ENCODE results near the gene PHF23. TPM values are rescaled to one million over a fixed set of nuclear protein-coding genes. Genes with fewer than 3 reads are reported as not detected.
"Not testable (repeated sequence)": the region's sequence is repeated elsewhere in the genome, so short reads cannot be mapped to it uniquely, and the experiment has no call there.

PHF23 gene
- total RNA-seq, 2 experiments from 2014 or later: 45.9 to 53.1 TPM

GRCh38 chr17:7252176-7253043 lies 13.2 kb upstream of the PHF23 start, which contains the start of gene ELP5:
Gene ELP5, plus strand, starts transcription at chr17:7252215. Its CDS starts 336 bp downstream, at chr17:7252551.
- no peaks in the 10 kb centered on the region for H3K9me3 Mint-ChIP-seq
- ChIA-PET CTCF (interaction anchor here (1.0 kb wide), 1 partner anchor 32 kb away, joined by 3 read pairs; no protein-coding TSS in a partner anchor), POLR2A (interaction anchor here (1.3 to 3.9 kb wide), 4 partner anchors 12 to 63 kb away, joined by 4 to 74 read pairs (median 8); partner anchors contain the start of genes ACADVL, DVL2, GABARAP and GPS2)
- no peaks in the 10 kb centered on the region for H3K27me3 Mint-ChIP-seq
- H3K4me1 Mint-ChIP-seq: peaks cover 46% of the 10 kb centered on the region
- H3K36me3 Mint-ChIP-seq (ENCODE audit: low read depth): peaks cover 49% of the 10 kb centered on the region
- H3K4me3 Mint-ChIP-seq: peak within 1 kb of the TSS; percentile 91
- DNase-seq: peak; percentile 93
- peak within 1 kb of the TSS; percentile 97 for H3K27ac Mint-ChIP-seq

GRCh38 chr17:7251661-7252175 lies 12.5 kb upstream of the PHF23 start, which contains the start of gene CTDNEP1:
Gene CTDNEP1, minus strand, starts transcription at chr17:7251734. Its CDS starts 438 bp downstream, at chr17:7251296.
- ChIA-PET POLR2A (interaction anchor here (0.6 to 3.9 kb wide), 8 partner anchors 11 to 216 kb away, joined by 4 to 74 read pairs (median 4); partner anchors contain the start of genes ACADVL, ACAP1, DVL2 and GABARAP), CTCF (interaction anchor here (0.9 to 1.6 kb wide), 4 partner anchors 9 to 45 kb away, joined by 3 to 4 read pairs (median 3); partner anchors contain the start of genes GABARAP and SLC2A4)
- DNase-seq: peak; percentile 99
- Mint-ChIP-seq H3K4me3 (peak within 1 kb of the TSS; percentile 91), H3K9me3 (no peaks in the 10 kb centered on the region), H3K27me3 (no peaks in the 10 kb centered on the region), H3K27ac (peak within 1 kb of the TSS; percentile 97), H3K36me3 (ENCODE audit: low read depth) (peaks cover 49% of the 10 kb centered on the region), H3K4me1 (peaks cover 48% of the 10 kb centered on the region)

DNA sequence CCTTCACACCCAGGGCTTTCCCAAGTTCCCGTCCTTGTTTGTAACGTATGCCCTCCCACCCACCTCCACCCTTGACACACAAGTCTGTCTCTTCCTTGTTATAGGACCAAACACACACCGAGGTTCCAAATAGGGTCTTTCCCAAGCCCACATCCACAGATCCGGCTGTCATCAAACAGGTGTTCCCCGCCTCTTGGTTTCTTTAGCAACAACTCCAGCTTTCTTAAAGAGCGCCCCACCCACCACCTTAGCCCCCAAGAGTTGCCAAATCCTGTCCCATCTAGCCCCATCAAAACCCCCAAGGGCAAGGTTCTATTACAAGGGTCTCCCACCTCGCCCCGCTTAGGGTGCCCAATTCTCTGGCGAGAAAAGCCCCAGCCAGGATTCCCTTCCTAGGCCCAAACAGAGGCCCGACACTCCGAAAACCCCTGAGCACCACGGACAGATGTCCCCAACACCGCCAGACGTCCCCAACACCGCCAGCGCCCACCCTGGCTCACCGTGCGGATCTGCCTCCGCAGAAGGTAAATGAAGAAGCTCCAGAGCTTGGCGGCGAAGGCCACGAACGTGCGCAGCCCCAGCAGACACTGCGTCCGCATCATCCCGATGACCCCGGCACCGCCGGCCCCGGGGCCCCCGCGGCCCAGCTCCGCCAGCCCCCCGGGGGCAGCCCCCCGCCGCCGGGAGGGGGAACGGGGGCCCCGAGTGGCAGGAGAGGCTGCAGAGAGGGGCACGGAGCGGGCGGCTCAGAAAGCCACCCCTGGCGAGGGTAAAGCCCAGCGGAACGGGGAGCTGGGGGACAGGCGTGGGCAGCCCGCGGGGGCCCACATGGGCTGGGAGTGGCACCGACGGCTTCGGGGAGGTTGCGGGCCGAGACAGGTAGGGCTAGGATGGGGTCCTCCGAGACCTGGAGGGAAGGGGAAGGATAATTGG lies 11.7 kb upstream of the PHF23 start:
- Mint-ChIP-seq H3K9me3 (no peaks in the 10 kb centered on the region), H3K27me3 (no peaks in the 10 kb centered on the region), H3K4me3 (peak overlapping the region; percentile 91), H3K36me3 (ENCODE audit: low read depth) (peaks cover 52% of the 10 kb centered on the region), H3K27ac (peak overlapping the region; percentile 89), H3K4me1 (peaks cover 54% of the 10 kb centered on the region)
- no peak for DNase-seq
- ChIA-PET CTCF (interaction anchor here (0.9 to 1.6 kb wide), 5 partner anchors 8 to 46 kb away, joined by 3 to 4 read pairs (median 3); partner anchors contain the start of genes GABARAP and SLC2A4), POLR2A (interaction anchor here (0.6 to 3.9 kb wide), 9 partner anchors 10 to 215 kb away, joined by 4 to 74 read pairs (median 5); partner anchors contain the start of genes ACADVL, ACAP1, DVL2 and GABARAP)

- H3K27me3 Mint-ChIP-seq: no peaks in the 10 kb centered on the region
- H3K36me3 Mint-ChIP-seq (ENCODE audit: low read depth): peaks cover 53% of the 10 kb centered on the region
- peak overlapping the region; percentile 91 for H3K4me3 Mint-ChIP-seq
- ChIA-PET POLR2A (interaction anchor here (1.3 to 3.9 kb wide), 5 partner anchors 9 to 87 kb away, joined by 4 to 74 read pairs (median 7); partner anchors contain the start of genes ACADVL, ACAP1, DVL2 and GABARAP), CTCF (interaction anchor here (0.7 to 1.7 kb wide), 3 partner anchors 29 to 463 kb away, joined by 3 to 5 read pairs (median 3); no protein-coding TSS in a partner anchor)
- H3K27ac Mint-ChIP-seq: peak overlapping the region; percentile 89
- no peak for DNase-seq
- H3K9me3 Mint-ChIP-seq: no peaks in the 10 kb centered on the region
- peaks cover 54% of the 10 kb centered on the region for H3K4me1 Mint-ChIP-seq
Observed at GRCh38 chr17:7249830-7250229, 10.6 kb upstream of the PHF23 start.

- Mint-ChIP-seq H3K9me3 (no peaks in the 10 kb centered on the region), H3K4me1 (peaks cover 57% of the 10 kb centered on the region)
- CTCF ChIA-PET: interaction anchor here (1.4 to 1.7 kb wide), 2 partner anchors 29 to 47 kb away, joined by 3 to 5 read pairs; no protein-coding TSS in a partner anchor
Observed at GRCh38 chr17:7249214-7249613, 10.0 kb upstream of the PHF23 start.

DNA sequence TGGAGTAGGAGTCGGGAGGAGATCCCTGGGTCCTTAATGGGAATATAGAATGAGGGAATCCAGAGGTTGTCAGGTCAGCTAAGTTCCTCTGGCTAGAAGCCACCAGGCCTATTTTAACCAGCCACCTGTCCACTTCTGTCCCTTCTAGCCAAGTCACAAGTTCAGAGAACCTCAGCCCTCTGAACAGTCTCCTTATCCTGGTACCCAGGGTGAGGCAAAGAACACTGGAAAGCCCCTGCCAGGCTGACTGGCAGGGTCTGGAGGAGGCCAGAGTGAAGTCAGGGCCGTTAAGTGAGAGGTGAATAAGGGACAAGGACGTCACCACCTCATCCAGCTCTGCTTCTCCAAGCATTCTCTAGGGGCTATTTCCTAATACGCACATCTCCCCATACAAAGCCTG lies 9.5 kb upstream of the PHF23 start:
- Mint-ChIP-seq H3K27ac (peak overlapping the region; percentile 34), H3K27me3 (no peaks in the 10 kb centered on the region), H3K4me3 (peak overlapping the region; percentile 91), H3K4me1 (peaks cover 55% of the 10 kb centered on the region), H3K9me3 (no peaks in the 10 kb centered on the region), H3K36me3 (ENCODE audit: low read depth) (peaks cover 52% of the 10 kb centered on the region)
- DNase-seq: no peak
- ChIA-PET POLR2A (interaction anchor here (1.3 to 3.9 kb wide), 3 partner anchors 8 to 35 kb away, joined by 4 to 74 read pairs (median 7); partner anchors contain the start of genes DVL2, GABARAP and PHF23), CTCF (interaction anchor here (1.7 kb wide), 1 partner anchor 28 kb away, joined by 5 read pairs; no protein-coding TSS in a partner anchor)

More at GRCh38 chr17:7249214-7249613, 10.0 kb upstream of the PHF23 start:
- peak overlapping the region; percentile 91 for H3K4me3 Mint-ChIP-seq
- H3K27ac Mint-ChIP-seq: peak overlapping the region; percentile 89
- H3K36me3 Mint-ChIP-seq (ENCODE audit: low read depth): peaks cover 52% of the 10 kb centered on the region
- H3K27me3 Mint-ChIP-seq: no peaks in the 10 kb centered on the region
- DNase-seq: no peak
- POLR2A ChIA-PET: interaction anchor here (1.3 to 3.9 kb wide), 4 partner anchors 8 to 87 kb away, joined by 4 to 74 read pairs (median 6); partner anchors contain the start of genes ACAP1, DVL2, GABARAP and PHF23

DNA sequence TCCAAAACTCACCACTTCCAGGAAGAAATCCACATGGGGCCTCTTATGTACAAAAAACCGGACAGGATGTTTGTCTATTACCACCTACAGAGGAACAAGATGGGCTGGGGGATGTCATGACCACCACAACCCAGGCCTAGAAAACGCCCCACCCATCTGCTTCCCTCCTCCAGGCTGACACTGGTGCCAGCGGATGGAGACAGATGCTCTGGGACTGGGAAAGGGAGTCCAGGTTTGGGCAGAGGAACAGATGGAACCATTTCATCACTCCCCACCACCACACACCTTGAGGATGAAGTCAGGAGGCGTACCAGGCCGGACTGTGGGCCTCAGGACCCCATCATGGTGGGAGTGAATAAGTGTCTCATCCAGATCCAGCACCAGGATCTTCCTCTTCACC lies 7.5 kb upstream of the PHF23 start:
- no peak overlapping the region for H3K4me3 Mint-ChIP-seq
- ChIA-PET POLR2A (no interaction called here), CTCF (no interaction called here)
- no peaks in the 10 kb centered on the region for H3K9me3 Mint-ChIP-seq
- peaks cover 52% of the 10 kb centered on the region for H3K36me3 Mint-ChIP-seq (ENCODE audit: low read depth)
- DNase-seq: no peak
- H3K4me1 Mint-ChIP-seq: peaks cover 55% of the 10 kb centered on the region
- no peaks in the 10 kb centered on the region for H3K27me3 Mint-ChIP-seq
- peak overlapping the region; percentile 61 for H3K27ac Mint-ChIP-seq

DNA sequence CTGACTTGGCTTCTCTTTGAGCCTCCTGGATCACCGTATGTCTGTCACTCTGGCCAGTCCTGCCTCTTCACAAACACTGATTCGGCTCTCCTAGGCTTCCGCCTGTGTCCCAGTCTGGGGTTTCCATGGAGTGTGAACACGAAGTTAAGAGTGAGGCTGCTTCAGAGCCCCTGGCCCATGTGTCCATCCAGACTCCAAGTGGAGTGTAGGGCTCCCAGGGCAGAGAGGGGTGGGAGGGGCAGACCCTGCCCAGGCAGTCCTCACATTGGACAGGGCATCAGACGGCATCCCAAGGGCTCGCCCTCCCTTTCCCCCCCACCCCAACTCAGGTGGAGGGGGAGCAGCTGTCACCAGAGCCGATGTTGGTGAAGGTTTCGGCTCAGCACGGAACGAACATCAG lies 4.6 kb upstream of the PHF23 start:
- CTCF ChIA-PET, DNase-seq, H3K9me3 Mint-ChIP-seq, H3K27me3 Mint-ChIP-seq: not testable (repeated sequence)
- H3K4me3 Mint-ChIP-seq: peak overlapping the region; percentile 73
- H3K36me3 Mint-ChIP-seq (ENCODE audit: low read depth): peaks cover 65% of the 10 kb centered on the region
- peaks cover 57% of the 10 kb centered on the region for H3K4me1 Mint-ChIP-seq
- POLR2A ChIA-PET: interaction anchor here (6.4 to 9.1 kb wide), 2 partner anchors 7 to 23 kb away, joined by 74 to 100 read pairs; partner anchors contain the start of genes ACADVL, CTDNEP1, DLG4 and ELP5
- H3K27ac Mint-ChIP-seq: peak overlapping the region; percentile 72

DNA sequence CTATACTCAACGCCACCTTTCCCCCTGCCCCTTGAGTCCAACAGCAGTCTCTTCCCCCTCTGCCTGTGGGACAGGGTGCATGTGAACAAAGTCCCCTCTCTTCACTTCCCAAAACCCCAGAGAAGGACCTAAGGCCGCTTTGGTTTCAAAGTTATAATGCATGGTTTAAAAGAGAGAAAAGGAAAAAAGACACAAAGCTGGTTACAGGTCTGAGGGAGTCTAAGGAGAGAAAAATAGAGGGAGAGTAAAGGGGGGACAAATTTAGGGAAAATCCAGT lies 4.1 kb upstream of the PHF23 start:
- Mint-ChIP-seq H3K27ac (peak overlapping the region; percentile 72), H3K36me3 (ENCODE audit: low read depth) (peaks cover 65% of the 10 kb centered on the region), H3K27me3 (no peaks in the 10 kb centered on the region), H3K4me1 (peaks cover 52% of the 10 kb centered on the region), H3K9me3 (no peaks in the 10 kb centered on the region), H3K4me3 (peak overlapping the region; percentile 73)
- POLR2A ChIA-PET: interaction anchor here (2.4 to 9.1 kb wide), 4 partner anchors 7 to 443 kb away, joined by 12 to 100 read pairs (median 43); partner anchors contain the start of genes ACADVL, CTDNEP1, DLG4 and ELP5
- CTCF ChIA-PET: no interaction called here
- DNase-seq: no peak

DNA sequence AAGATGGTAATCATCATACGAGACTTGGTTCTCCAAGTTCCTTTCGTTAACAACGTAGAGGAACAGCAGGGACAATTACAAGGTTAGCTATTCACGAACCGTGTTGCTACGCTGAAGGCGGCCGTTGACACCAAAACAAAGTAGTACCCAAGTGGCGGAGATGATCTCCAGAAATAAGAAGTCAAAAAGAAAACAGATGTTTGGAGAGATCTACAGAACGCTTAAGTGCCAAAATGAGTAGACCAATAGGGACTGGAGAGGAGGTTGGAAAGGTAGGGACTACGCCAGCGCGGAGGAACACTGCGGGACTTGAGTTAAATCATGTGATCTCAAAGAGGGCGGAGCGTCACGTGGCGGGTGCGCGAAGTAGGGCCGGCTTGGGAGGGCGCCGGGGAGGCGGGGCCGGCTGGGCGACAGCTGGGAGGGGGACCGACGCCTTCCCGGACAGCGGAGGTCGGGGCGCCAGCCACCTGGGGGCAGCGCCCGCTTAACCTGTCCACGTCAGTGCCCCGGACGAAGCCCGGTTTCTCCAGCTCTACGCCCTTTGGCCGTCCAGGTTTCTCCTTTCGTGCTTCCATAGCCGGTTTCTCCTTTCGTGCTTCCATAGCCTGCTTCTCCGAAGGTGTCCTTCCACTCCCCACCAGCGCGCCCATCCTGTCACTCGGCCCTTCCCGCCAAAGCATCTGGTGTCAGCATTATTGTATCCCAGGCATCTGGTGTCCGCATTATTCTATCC lies 3.6 kb upstream of the PHF23 start:
- ChIA-PET POLR2A (interaction anchor here (1.0 to 9.1 kb wide), 8 partner anchors 8 to 444 kb away, joined by 3 to 100 read pairs (median 12); partner anchors contain the start of genes ACADVL, CTDNEP1, DLG4 and DVL2), CTCF (interaction anchor here (0.6 to 2.6 kb wide), 4 partner anchors 8 to 800 kb away, joined by 3 to 19 read pairs (median 7); partner anchors contain the start of genes ACADVL, CTDNEP1 and DLG4)
- H3K4me1 Mint-ChIP-seq: peaks cover 52% of the 10 kb centered on the region
- no peaks in the 10 kb centered on the region for H3K9me3 Mint-ChIP-seq
- H3K27ac Mint-ChIP-seq: peak overlapping the region; percentile 92
- peaks cover 65% of the 10 kb centered on the region for H3K36me3 Mint-ChIP-seq (ENCODE audit: low read depth)
- H3K27me3 Mint-ChIP-seq: no peaks in the 10 kb centered on the region
- peak; percentile 93 for DNase-seq
- H3K4me3 Mint-ChIP-seq: peak overlapping the region; percentile 87

All from activated CD4-positive, alpha-beta memory T cell treated with anti-CD3 and anti-CD28 coated beads, Interleukin-2, amount 10 ng/mL, durations not matched to agents 7 days and 5 days (primary cell).